RWPE1 (cell line): Measurements from ENCODE around the gene NLRP14.

ENCODE experiments used
- CTCF ChIA-PET: fragments of 350-600 bp; sonication (Branson Sonifier 250); formaldehyde crosslinking; extraction: SDS; loops from one replicate; lab custom pipeline; 2021; lab: Yijun Ruan, JAX
- POLR2A ChIA-PET: fragments of 400-600 bp; formaldehyde crosslinking; extraction: SDS; loops from one replicate; lab custom pipeline; 2020; ENCODE audit warnings: antibody characterized with exemption; ENCODE audit not compliant: low non-redundant PET; lab: Yijun Ruan, JAX
- DNase-seq: peaks from one replicate; pipeline ENCODE4 v3.0.0; 2012; ENCODE audit warnings: low spot score
- H3K27ac ChIP-seq: fragments of 450-650 bp; 2 replicates; pipeline ENCODE4 v1.5.1; 2017
- TF ChIP-seq, protein P1 (sequence below): fragments of 450-650 bp; conservative IDR thresholded peaks from 2 replicates; pipeline ENCODE4 v1.5.1; 2017; ENCODE audit warnings: low read depth, mild to moderate bottlenecking

The NLRP14 gene

DNA sequence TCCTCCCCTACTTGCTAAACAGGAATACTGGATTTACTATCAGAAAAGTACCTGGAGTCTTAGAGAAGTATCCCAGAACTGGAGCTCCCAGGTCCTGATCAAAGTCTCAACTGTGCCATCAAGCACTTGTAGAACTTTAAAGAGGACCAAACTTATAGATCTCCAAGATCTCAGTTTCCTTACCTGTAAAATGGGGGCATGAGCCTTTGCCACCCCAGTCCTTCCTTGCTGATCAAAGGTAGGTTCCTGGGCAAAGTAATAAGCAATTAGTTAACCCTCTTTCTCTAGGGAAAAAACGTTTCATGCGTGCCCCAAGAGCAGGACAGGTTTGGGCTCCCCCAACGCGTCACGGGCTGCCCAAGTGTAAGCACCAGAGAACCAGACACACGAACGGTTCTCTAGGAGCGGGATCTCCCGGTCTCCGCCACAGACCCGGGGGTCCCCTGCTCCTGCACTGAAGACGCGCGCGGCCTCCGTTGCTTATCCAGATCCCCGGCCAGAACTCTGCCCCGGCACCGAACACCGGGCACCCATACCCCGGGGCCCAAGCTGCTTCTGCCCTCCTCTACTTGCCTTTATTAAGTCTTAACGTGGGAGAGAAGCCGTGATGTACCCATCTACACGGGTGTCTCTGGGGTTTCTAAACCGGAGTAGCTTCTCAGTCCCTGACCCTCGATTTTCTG lies 638 bp upstream of the NLRP14 start:
- H3K27ac ChIP-seq, result peak overlapping the region; percentile 74
- TF ChIP-seq, protein P1, sequence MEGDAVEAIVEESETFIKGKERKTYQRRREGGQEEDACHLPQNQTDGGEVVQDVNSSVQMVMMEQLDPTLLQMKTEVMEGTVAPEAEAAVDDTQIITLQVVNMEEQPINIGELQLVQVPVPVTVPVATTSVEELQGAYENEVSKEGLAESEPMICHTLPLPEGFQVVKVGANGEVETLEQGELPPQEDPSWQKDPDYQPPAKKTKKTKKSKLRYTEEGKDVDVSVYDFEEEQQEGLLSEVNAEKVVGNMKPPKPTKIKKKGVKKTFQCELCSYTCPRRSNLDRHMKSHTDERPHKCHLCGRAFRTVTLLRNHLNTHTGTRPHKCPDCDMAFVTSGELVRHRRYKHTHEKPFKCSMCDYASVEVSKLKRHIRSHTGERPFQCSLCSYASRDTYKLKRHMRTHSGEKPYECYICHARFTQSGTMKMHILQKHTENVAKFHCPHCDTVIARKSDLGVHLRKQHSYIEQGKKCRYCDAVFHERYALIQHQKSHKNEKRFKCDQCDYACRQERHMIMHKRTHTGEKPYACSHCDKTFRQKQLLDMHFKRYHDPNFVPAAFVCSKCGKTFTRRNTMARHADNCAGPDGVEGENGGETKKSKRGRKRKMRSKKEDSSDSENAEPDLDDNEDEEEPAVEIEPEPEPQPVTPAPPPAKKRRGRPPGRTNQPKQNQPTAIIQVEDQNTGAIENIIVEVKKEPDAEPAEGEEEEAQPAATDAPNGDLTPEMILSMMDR, result no peak
- peak; percentile 37 for DNase-seq
- ChIA-PET POLR2A (interaction anchor here (0.7 kb wide), 1 partner anchor 556 kb away, joined by 3 read pairs; no protein-coding TSS in a partner anchor), CTCF (interaction anchor here (0.6 to 0.7 kb wide), 2 partner anchors 316 to 552 kb away, joined by 3 read pairs; no protein-coding TSS in a partner anchor)

DNA sequence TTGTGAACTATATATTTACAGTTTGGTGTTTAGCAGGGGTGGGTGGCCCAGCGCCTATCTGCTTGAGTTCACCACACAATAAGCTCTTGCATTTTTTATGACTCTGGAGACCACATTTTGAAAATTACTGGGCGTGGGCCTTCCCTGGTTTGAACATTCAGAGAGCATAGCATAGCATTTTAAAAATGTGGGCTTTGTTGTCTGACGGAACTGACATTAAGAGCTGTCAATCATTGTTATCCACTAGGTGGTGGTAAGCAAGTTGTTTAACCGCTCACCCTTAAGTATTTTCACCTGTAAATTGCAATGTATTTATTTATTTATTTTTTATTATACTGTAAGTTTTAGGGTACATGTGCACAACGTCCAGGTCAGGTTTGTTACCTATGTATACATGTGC lies 1.0 kb downstream of the NLRP14 start:
- DNase-seq, result no peak
- CTCF ChIA-PET, result no interaction called here
- TF ChIP-seq, protein P1, result no peak
- POLR2A ChIA-PET, result no interaction called here
- no peak overlapping the region for H3K27ac ChIP-seq

DNA sequence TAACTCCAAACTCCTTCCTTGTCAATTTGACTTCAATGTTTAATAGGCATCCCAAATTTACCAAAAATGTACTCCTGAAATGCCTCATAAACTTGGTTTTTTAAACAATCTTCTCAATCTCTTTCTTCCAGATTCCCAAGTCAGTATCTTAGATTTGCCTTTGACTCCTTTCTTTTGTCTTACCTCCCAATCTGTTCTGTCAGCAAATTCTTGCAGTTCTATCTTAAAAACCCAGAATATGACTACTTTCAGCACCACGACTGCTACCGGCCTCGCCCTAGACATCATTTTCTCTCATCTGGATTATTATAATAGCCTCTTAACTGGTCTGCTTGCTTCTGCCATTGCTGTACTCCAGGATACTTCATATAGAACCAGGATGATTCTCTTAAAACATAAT lies 7.9 kb downstream of the NLRP14 start:
- ChIA-PET POLR2A (no interaction called here), CTCF (interaction anchor here (0.6 kb wide), 1 partner anchor 172 kb away, joined by 3 read pairs; no protein-coding TSS in a partner anchor)
- TF ChIP-seq, protein P1, result no peak
- no peak for DNase-seq
- no peak overlapping the region for H3K27ac ChIP-seq

DNA sequence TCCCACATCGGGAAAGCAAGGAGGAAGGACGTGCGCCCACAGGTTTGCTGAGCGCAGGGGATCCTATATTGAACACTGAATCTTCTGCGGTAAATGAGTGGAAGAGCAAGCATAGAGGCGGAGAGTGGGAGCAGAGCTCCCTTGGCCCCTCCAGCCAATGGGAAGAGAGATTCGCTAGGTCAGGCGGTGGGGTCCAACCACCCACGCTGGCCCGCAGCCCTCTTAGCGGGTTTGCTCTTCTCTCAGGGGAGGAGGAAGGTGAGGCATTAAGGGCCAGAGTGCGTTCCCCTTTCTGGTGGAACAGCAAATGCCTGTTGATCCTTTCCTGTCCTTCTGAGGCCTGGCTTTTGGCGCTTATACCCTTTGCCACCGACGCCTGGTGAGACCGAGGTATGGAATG lies 10.6 kb downstream of the NLRP14 start:
- POLR2A ChIA-PET, result no interaction called here
- no peak overlapping the region for H3K27ac ChIP-seq
- CTCF ChIA-PET, result interaction anchor here (0.6 kb wide), 1 partner anchor 119 kb away, joined by 3 read pairs; no protein-coding TSS in a partner anchor
- TF ChIP-seq, protein P1, result no peak
- DNase-seq, result no peak

DNA sequence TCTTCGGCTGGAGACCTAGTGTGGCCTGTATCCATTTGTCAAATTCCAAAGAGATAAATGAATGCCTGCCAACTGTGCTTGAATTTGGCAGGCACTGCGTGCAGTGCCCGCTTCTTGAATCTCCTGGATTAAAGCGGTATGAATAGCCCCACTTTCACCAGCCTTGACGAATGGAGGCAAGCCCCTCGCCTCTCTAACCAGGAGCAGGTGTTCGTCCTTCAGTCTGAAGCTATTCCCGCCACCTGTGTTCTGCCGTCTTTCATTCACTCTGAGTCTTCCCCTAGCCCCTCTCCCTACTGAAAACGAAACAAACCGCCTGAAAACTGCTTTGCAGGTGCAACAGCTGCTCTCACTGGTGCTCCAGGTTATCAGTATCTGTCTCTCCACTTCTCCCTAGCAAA lies 11.2 kb downstream of the NLRP14 start:
- POLR2A ChIA-PET, result no interaction called here
- CTCF ChIA-PET, result no interaction called here
- no peak overlapping the region for H3K27ac ChIP-seq
- DNase-seq, result no peak
- TF ChIP-seq, protein P1, result no peak

DNA sequence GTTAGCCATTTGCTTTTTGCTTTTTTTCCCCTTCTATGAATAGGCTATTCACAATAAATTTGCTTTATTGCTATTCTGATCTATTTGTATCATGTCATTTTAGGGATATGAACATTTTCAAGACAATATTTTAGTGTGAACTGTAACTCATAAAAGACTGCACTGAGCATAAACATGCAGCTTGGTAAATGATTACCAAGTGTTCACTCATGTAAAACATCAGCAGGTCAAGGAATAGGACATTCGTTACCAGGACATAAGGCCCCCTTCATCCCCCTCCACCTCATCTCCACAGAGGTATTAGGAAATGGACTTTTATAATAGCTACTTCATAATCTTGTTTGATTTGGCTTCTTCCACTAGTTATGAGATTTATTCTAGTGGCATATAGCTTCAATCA lies 12.4 kb downstream of the NLRP14 start:
- H3K27ac ChIP-seq, result no peak overlapping the region
- CTCF ChIA-PET, result interaction anchor here (0.6 kb wide), 1 partner anchor 1093 kb away, joined by 3 read pairs; no protein-coding TSS in a partner anchor
- POLR2A ChIA-PET, result no interaction called here

More for the DNA sequence above, 12.4 kb downstream of the NLRP14 start:
- TF ChIP-seq, protein P1, result no peak
- no peak for DNase-seq
